AG10803 (cell line): ENCODE data around the gene RAD51B.
"Not testable (repeated sequence)": the region's sequence is repeated elsewhere in the genome, so short reads cannot be mapped to it uniquely, and the experiment has no call there.

Experiments
- DNase-seq: peaks from one replicate; pipeline ENCODE4 v3.0.0; 2010; ENCODE audit warnings: low read depth
- H3K4me3 ChIP-seq: 2 replicates; pipeline ENCODE4 v1.5.1; 2011; ENCODE audit warnings: mild to moderate bottlenecking, low read length, control low read depth
- CTCF ChIP-seq: conservative IDR thresholded peaks from 2 replicates; pipeline ENCODE4 v1.5.1; 2011; ENCODE audit warnings: mild to moderate bottlenecking, low read length, control low read depth, inconsistent platforms

The RAD51B gene

GRCh38 chr14:68762953-68763764, 943.6 kb downstream of the RAD51B start:
- DNase-seq: peak; percentile 75
- no peak for TF ChIP-seq CTCF
- no peak overlapping the region for H3K4me3 ChIP-seq

- not testable (repeated sequence) for H3K4me3 ChIP-seq, DNase-seq
These were observed 944.3 kb downstream of the RAD51B start for GRCh38 chr14:68763843-68764242.

- TF ChIP-seq CTCF: no peak
- no peak for DNase-seq
- H3K4me3 ChIP-seq: no peak overlapping the region
These were observed 947.0 kb downstream of the RAD51B start for GRCh38 chr14:68766299-68767247.

- no peak overlapping the region for H3K4me3 ChIP-seq
- DNase-seq: no peak
- no peak for TF ChIP-seq CTCF
These were observed 947.7 kb downstream of the RAD51B start for GRCh38 chr14:68767248-68767645.

- TF ChIP-seq CTCF: no peak
- no peak for DNase-seq
- no peak overlapping the region for H3K4me3 ChIP-seq
These were observed 948.7 kb downstream of the RAD51B start for GRCh38 chr14:68768316-68768715.

- DNase-seq: no peak
- H3K4me3 ChIP-seq: no peak overlapping the region
- TF ChIP-seq CTCF: no peak
These were observed 950.5 kb downstream of the RAD51B start for GRCh38 chr14:68770051-68770450.

- DNase-seq: no peak
- no peak for TF ChIP-seq CTCF
- H3K4me3 ChIP-seq: no peak overlapping the region
These were observed 951.1 kb downstream of the RAD51B start for GRCh38 chr14:68770553-68771286.
